IMR-90 (cell line): ENCODE results near the gene EEF1AKMT2. TPM values are rescaled to one million over a fixed set of nuclear protein-coding genes. Genes with fewer than 3 reads are reported as not detected.
"Not testable (repeated sequence)": the region's sequence is repeated elsewhere in the genome, so short reads cannot be mapped to it uniquely, and the experiment has no call there.

ENCODE experiments used
- ATAC-seq: fragments of 200-7000 bp; cut with Tn5 transposase; 2 replicates; pipeline ENCODE4 v1.9.1; 2020; ENCODE audit warnings: low read depth, mild to moderate bottlenecking, moderate library complexity
- BruUV-seq: library from RNA; stranded (reverse); fragments of 400-500 nt; replicated peaks from 2 replicates; lab custom pipeline; 2021; lab: Mats Ljungman, UMichigan
- CTCF ChIA-PET: fragments of 300-600 bp; formaldehyde crosslinking; extraction: SDS; loops from one replicate; lab custom pipeline; 2021; ENCODE audit warnings: antibody characterized with exemption; lab: Yijun Ruan, JAX
- POLR2A ChIA-PET: fragments of 300-600 bp; sonication (Branson Sonifier 250); formaldehyde crosslinking; loops from one replicate; lab custom pipeline; 2022; ENCODE audit warnings: antibody characterized with exemption; ENCODE audit not compliant: unreplicated experiment; lab: Charles Lee
- DNase-seq: peaks from one replicate; pipeline ENCODE4 v3.0.0; 2013
- H2AFZ ChIP-seq: replicated peaks from 2 replicates; pipeline ENCODE3; 2013; ENCODE audit warnings: low read length, mild to moderate bottlenecking; ENCODE audit not compliant: poor library complexity
- H2AK5ac ChIP-seq: 2 replicates; pipeline ENCODE4 v1.6.1; 2013; ENCODE audit warnings: low read depth, low read length, inconsistent platforms
- H2AK9ac ChIP-seq: replicated peaks from 2 replicates; pipeline ENCODE3; 2013; ENCODE audit warnings: mild to moderate bottlenecking, low read depth, low read length, moderate library complexity; ENCODE audit not compliant: poor library complexity
- H2BK120ac ChIP-seq: 2 replicates; pipeline ENCODE4 v1.6.1; 2013; ENCODE audit warnings: low read depth, low read length, inconsistent platforms
- H2BK15ac ChIP-seq: 3 replicates; pipeline ENCODE4 v1.6.1; 2013; ENCODE audit warnings: low read depth, low read length, inconsistent platforms
- H2BK20ac ChIP-seq: 2 replicates; pipeline ENCODE4 v1.6.1; 2013; ENCODE audit warnings: low read depth, mild to moderate bottlenecking, inconsistent platforms, low read length, moderate library complexity
- H2BK5ac ChIP-seq: 2 replicates; pipeline ENCODE4 v1.6.1; 2013; ENCODE audit warnings: mild to moderate bottlenecking, low read depth, low read length, inconsistent platforms; ENCODE audit not compliant: poor library complexity, severe bottlenecking
- H3K14ac ChIP-seq: replicated peaks from 2 replicates; pipeline ENCODE4 v1.6.1; 2013; ENCODE audit warnings: low read depth, low read length, inconsistent platforms
- H3K18ac ChIP-seq: 2 replicates; pipeline ENCODE4 v1.6.1; 2013; ENCODE audit warnings: low read depth, low read length, control low read depth
- H3K23ac ChIP-seq: 2 replicates; pipeline ENCODE4 v1.6.1; 2013; ENCODE audit warnings: low read depth, low read length, inconsistent platforms
- H3K27ac ChIP-seq: 2 replicates; pipeline ENCODE4 v1.5.1; 2013; ENCODE audit warnings: mild to moderate bottlenecking, control low read depth, low read length; ENCODE audit not compliant: insufficient read depth
- H3K27me3 ChIP-seq: 2 replicates; pipeline ENCODE4 v1.6.1; 2013; ENCODE audit warnings: low read length; ENCODE audit not compliant: control insufficient read depth, insufficient read depth
- H3K36me3 ChIP-seq: 2 replicates; pipeline ENCODE4 v1.6.1; 2013; ENCODE audit warnings: low read length, mixed read lengths; ENCODE audit not compliant: control insufficient read depth, insufficient read depth
- H3K4ac ChIP-seq: 2 replicates; pipeline ENCODE4 v1.6.1; 2013; ENCODE audit warnings: low read depth, low read length, inconsistent platforms
- H3K4me1 ChIP-seq: 2 replicates; pipeline ENCODE4 v1.6.1; 2013; ENCODE audit warnings: low read length, mixed read lengths; ENCODE audit not compliant: control insufficient read depth, insufficient read depth
- H3K4me2 ChIP-seq: 2 replicates; pipeline ENCODE4 v1.6.1; 2013; ENCODE audit warnings: low read depth, mild to moderate bottlenecking, control low read depth, low read length, moderate library complexity
- H3K4me3 ChIP-seq: 2 replicates; pipeline ENCODE4 v1.5.1; 2013; ENCODE audit warnings: low read depth, mild to moderate bottlenecking, control low read depth, low read length, moderate library complexity; ENCODE audit not compliant: insufficient read depth
- H3K56ac ChIP-seq: 2 replicates; pipeline ENCODE4 v1.6.1; 2013; ENCODE audit warnings: low read length, inconsistent platforms; ENCODE audit not compliant: insufficient read depth; ENCODE audit errors: extremely low read depth
- H3K79me1 ChIP-seq, 2 experiments: 2 replicates each; pipeline ENCODE4 v1.6.1; 2013; ENCODE audit warnings: low read length in 2 of 2, inconsistent platforms in 1 of 2, low read depth in 1 of 2
- H3K9ac ChIP-seq: 2 replicates; pipeline ENCODE4 v1.6.1; 2013; ENCODE audit warnings: low read depth, low read length, control low read depth
- H3K9me1 ChIP-seq: 2 replicates; pipeline ENCODE4 v1.6.1; 2013; ENCODE audit warnings: low read length, inconsistent platforms; ENCODE audit not compliant: insufficient read depth
- H3K9me3 ChIP-seq: 2 replicates; pipeline ENCODE4 v1.6.1; 2013; ENCODE audit warnings: low read length; ENCODE audit not compliant: control insufficient read depth, insufficient read depth
- H4K20me1 ChIP-seq: 2 replicates; pipeline ENCODE4 v1.6.1; 2013; ENCODE audit warnings: low read length, inconsistent platforms; ENCODE audit not compliant: insufficient read depth
- H4K5ac ChIP-seq: 2 replicates; pipeline ENCODE4 v1.6.1; 2013; ENCODE audit warnings: mild to moderate bottlenecking, low read depth, low read length, control low read depth
- H4K8ac ChIP-seq, 2 experiments: 2 replicates each; pipeline ENCODE4 v1.6.1; 2013; ENCODE audit warnings: low read depth in 2 of 2, low read length in 2 of 2, control low read depth in 1 of 2, inconsistent platforms in 1 of 2
- H4K91ac ChIP-seq: 2 replicates; pipeline ENCODE4 v1.6.1; 2013; ENCODE audit warnings: low read depth, low read length, inconsistent platforms; ENCODE audit not compliant: insufficient read depth
- BHLHE40 ChIP-seq: fragments of 150-350 bp; IDR thresholded peaks from 2 replicates; pipeline ENCODE4 v1.6.1; 2016; ENCODE audit warnings: mild to moderate bottlenecking, low read depth, low read length
- CEBPB ChIP-seq: IDR thresholded peaks from 2 replicates; pipeline ENCODE4 v1.6.1; 2012; ENCODE audit warnings: low read depth, low read length, improper control_type of control experiment
- CHD1 ChIP-seq: IDR thresholded peaks from 2 replicates; pipeline ENCODE4 v1.6.1; 2012; ENCODE audit warnings: low read depth, low read length, improper control_type of control experiment
- FOS ChIP-seq: fragments of 150-350 bp; IDR thresholded peaks from 2 replicates; pipeline ENCODE4 v1.6.1; 2016; ENCODE audit warnings: low read depth, low read length
- MAFK ChIP-seq: IDR thresholded peaks from 2 replicates; pipeline ENCODE4 v1.6.1; 2012; ENCODE audit warnings: low read depth, low read length, improper control_type of control experiment
- NFE2L2 ChIP-seq: fragments of 150-350 bp; IDR thresholded peaks from 2 replicates; pipeline ENCODE4 v1.6.1; 2016; ENCODE audit warnings: low read depth, mild to moderate bottlenecking, low read length
- RAD21 ChIP-seq: IDR thresholded peaks from 2 replicates; pipeline ENCODE4 v1.6.1; 2012; ENCODE audit warnings: low read length, improper control_type of control experiment
- RCOR1 ChIP-seq: IDR thresholded peaks from 2 replicates; pipeline ENCODE4 v1.6.1; 2012; ENCODE audit warnings: mild to moderate bottlenecking, low read length, improper control_type of control experiment; ENCODE audit not compliant: insufficient replicate concordance
- RFX5 ChIP-seq: IDR thresholded peaks from 2 replicates; pipeline ENCODE4 v1.8.0; 2012; ENCODE audit warnings: low read depth, mild to moderate bottlenecking, low read length, moderate library complexity
- USF2 ChIP-seq: fragments of 150-350 bp; IDR thresholded peaks from 2 replicates; pipeline ENCODE4 v1.6.1; 2017; ENCODE audit warnings: mild to moderate bottlenecking, antibody characterized with exemption, low read length, low read depth
- WGBS, 2 experiments: methylation state at CpG; one replicate each; pipeline versions ENCODE4 v1.1.5 to v1.1.7; 2013; ENCODE audit warnings: missing lambda C conversion rate in 2 of 2; ENCODE audit not compliant: insufficient read length in 1 of 2; ENCODE audit errors: extremely low coverage in 2 of 2; 5-methylcytosine and 5-hydroxymethylcytosine counted together
- dilution Hi-C: fragments of 300-500 bp; cut with HindIII; formaldehyde crosslinking; loops from one replicate; pipeline ENCODE4 v1.14.3; 2018; ENCODE audit warnings: low sequenced_read_pairs; ENCODE audit not compliant: unreplicated experiment
- in situ Hi-C: fragments of 300-500 bp; cut with MboI; formaldehyde crosslinking; loops from 3 replicates; pipeline ENCODE4 v1.14.3; 2019; ENCODE audit warnings: low sequenced_read_pairs, inconsistent platforms, mixed read lengths
- intact Hi-C: fragments of 100-400 bp; cut with micrococcal nuclease; formaldehyde crosslinking; loops from 2 replicates; pipeline ENCODE4 v1.10.0; 2022
- polyA plus RNA-seq, 3 experiments: library from polyadenylated mRNA; depleted of rRNA; stranded (reverse); fragments of >200 nt; gene quantifications; 2 replicates each; pipeline ENCODE4 v1.2.3, GENCODE V29; 2012; ENCODE audit warnings: low replicate concordance in 1 of 3
- total RNA-seq: library from RNA; depleted of rRNA; stranded (reverse); fragments of >200 nt; gene quantifications from 2 replicates; pipeline ENCODE4 v1.2.3, GENCODE V29; 2012

EEF1AKMT2 gene
- total and polyA plus RNA-seq, 2 of the 4 experiments (the other 2 are of a cell fraction), result 9.7 to 12.7 TPM

GRCh38 chr10:124746992-124747391 lies 44.7 kb downstream of the EEF1AKMT2 start:
- H3K56ac ChIP-seq, result no peak overlapping the region
- no peak overlapping the region for H2BK120ac ChIP-seq
- H3K36me3 ChIP-seq, result peaks cover 2% of the 10 kb centered on the region
- no peak overlapping the region for H2AK5ac ChIP-seq
- no peak overlapping the region for H4K8ac ChIP-seq
- H2BK20ac ChIP-seq, result no peak overlapping the region
- DNase-seq (no peak), ATAC-seq (no peak)
- no peaks in the 10 kb centered on the region for H3K9me1 ChIP-seq
- intact Hi-C loops, result loop anchor here (5.0 kb wide), 1 partner anchor 170 kb away; no protein-coding TSS in a partner anchor
- no peak overlapping the region for H2BK15ac ChIP-seq
- ChIA-PET CTCF (no interaction called here), POLR2A (no interaction called here)
- no peak overlapping the region for H3K9ac ChIP-seq
- H2AFZ ChIP-seq, result no peak overlapping the region
- H2AK9ac ChIP-seq, result no peak overlapping the region
- H3K27me3 ChIP-seq, result no peaks in the 10 kb centered on the region
- no peak overlapping the region for H4K5ac ChIP-seq
- WGBS, 2 experiments, result no CpG with 5 or more reads among the region's 2 CpGs
- H3K27ac ChIP-seq, result no peak overlapping the region
- H4K20me1 ChIP-seq, result peaks cover 8% of the 10 kb centered on the region; the same call in 1 of the 2 replicates
- H2BK5ac ChIP-seq, result no peak overlapping the region
- no peak overlapping the region for H3K14ac ChIP-seq
- peaks cover 8% of the 10 kb centered on the region for H3K4me1 ChIP-seq
- H4K91ac ChIP-seq, result no peak overlapping the region
- in situ Hi-C loops, result no loop called here
- no peak overlapping the region for H3K4me2 ChIP-seq
- H3K4me3 ChIP-seq, result no peak overlapping the region
- H3K4ac ChIP-seq, result no peak overlapping the region
- H3K18ac ChIP-seq, result no peak overlapping the region
- BruUV-seq, result no TSS peak
- H3K9me3 ChIP-seq, result no peaks in the 10 kb centered on the region
- H3K23ac ChIP-seq, result no peak overlapping the region
- TF ChIP-seq RAD21 (no peak), RCOR1 (no peak), RFX5 (no peak), MAFK (no peak), BHLHE40 (no peak), FOS (no peak), USF2 (no peak), NFE2L2 (no peak), CEBPB (no peak), CHD1 (no peak)
- dilution Hi-C loops, result no loop called here
- peaks cover 0 to 16% of the 10 kb centered on the region in 2 experiments; a peak in 2 of 4 replicates for H3K79me1 ChIP-seq

GRCh38 chr10:124746447-124746846 lies 45.2 kb downstream of the EEF1AKMT2 start:
- POLR2A ChIA-PET, result not testable (repeated sequence)

More at GRCh38 chr10:124746447-124746846, 45.2 kb downstream of the EEF1AKMT2 start:
- in situ Hi-C loops, H3K27ac ChIP-seq, H4K91ac ChIP-seq, BruUV-seq, H2AK5ac ChIP-seq, H2BK15ac ChIP-seq, H3K18ac ChIP-seq, H3K9me1 ChIP-seq, H3K14ac ChIP-seq, H3K56ac ChIP-seq, H3K4ac ChIP-seq, H3K4me1 ChIP-seq, H3K9me3 ChIP-seq, H2BK20ac ChIP-seq, H3K23ac ChIP-seq, H4K5ac ChIP-seq, ATAC-seq, H2AK9ac ChIP-seq, dilution Hi-C loops, H3K36me3 ChIP-seq, H3K27me3 ChIP-seq, H3K4me3 ChIP-seq, DNase-seq, H3K9ac ChIP-seq, H3K4me2 ChIP-seq, H2AFZ ChIP-seq, H2BK5ac ChIP-seq, H2BK120ac ChIP-seq, H4K20me1 ChIP-seq, H4K8ac ChIP-seq: not testable (repeated sequence)
- WGBS, 2 experiments, result no CpG with 5 or more reads among the region's 8 CpGs
- H3K79me1 ChIP-seq, result peaks cover 0 to 19% of the 10 kb centered on the region in 2 experiments; a peak in 3 of 4 replicates
- intact Hi-C loops, result loop anchor here (5.0 kb wide), 1 partner anchor 171 kb away; no protein-coding TSS in a partner anchor
- CTCF ChIA-PET, result interaction anchor here (1.4 kb wide), 1 partner anchor 27 kb away, joined by 3 read pairs; no protein-coding TSS in a partner anchor
